Esophagus muscularis mucosa (tissue), 4 donors: ENCODE measurements around the gene TATDN2. TPM values are rescaled to one million over a fixed set of nuclear protein-coding genes. Genes with fewer than 3 reads are reported as not detected.
A peak's percentile ranks its signal among the peaks of the same experiment; 100 is the strongest.

Experiments used
- DNase-seq: peaks from one replicate; pipeline ENCODE4 v3.0.0-alpha.2; 2017; ENCODE audit errors: extremely low spot score
- H3K27ac ChIP-seq, 4 donors: fragments of 200-600 bp; sonication (generic); replicated peaks in 1 of 4; 1 replicate in 3 of 4; 2 replicates in 1 of 4; pipeline ENCODE4 v1.5.1; 2016 to 2019; ENCODE audit warnings: mild to moderate bottlenecking in 1 of 4
- H3K27me3 ChIP-seq, 4 donors: fragments of 200-600 bp; sonication (generic); one replicate each; pipeline versions ENCODE4 v1.5.1 to v1.6.0; 2016 to 2019
- H3K36me3 ChIP-seq, 4 donors: fragments of 200-600 bp; sonication (generic); one replicate each; pipeline ENCODE4 v1.5.1; 2016 to 2019
- H3K4me1 ChIP-seq, 4 donors: fragments of 200-600 bp; sonication (generic); one replicate each; pipeline ENCODE4 v1.5.1; 2016 to 2019
- H3K4me3 ChIP-seq, 4 donors: fragments of 200-600 bp; sonication (generic); 1 replicate in 2 of 4; 2 replicates in 2 of 4; pipeline ENCODE4 v1.5.1; 2016 to 2019; ENCODE audit warnings: mild to moderate bottlenecking in 4 of 4, moderate library complexity in 1 of 4
- H3K9me3 ChIP-seq, 4 donors: fragments of 200-600 bp; sonication (generic); 1 replicate in 3 of 4; 2 replicates in 1 of 4; pipeline ENCODE4 v1.5.1; 2016 to 2019
- CTCF ChIP-seq, 3 experiments: fragments of 200-600 bp in 2 of 3; fragments of 450-650 bp in 1 of 3; sonication (generic) in 2 of 3; IDR thresholded peaks; one replicate each; pipeline ENCODE4 v1.5.1; 2017 to 2019; ENCODE audit warnings: antibody characterized with exemption in 3 of 3, mild to moderate bottlenecking in 2 of 3, moderate library complexity in 1 of 3
- EP300 ChIP-seq: sonication (generic); formaldehyde crosslinking; IDR thresholded peaks from one replicate; pipeline ENCODE4 v1.6.1; 2017; ENCODE audit warnings: antibody characterized with exemption
- POLR2A ChIP-seq: fragments of 450-650 bp; IDR thresholded peaks from one replicate; pipeline ENCODE4 v1.6.1; 2017; ENCODE audit warnings: antibody characterized with exemption, moderate library complexity, mild to moderate bottlenecking, low read depth
- POLR2AphosphoS5 ChIP-seq, 2 donors: sonication (generic); formaldehyde crosslinking; IDR thresholded peaks; one replicate each; pipeline ENCODE4 v1.6.1; 2017; ENCODE audit warnings: antibody characterized with exemption in 2 of 2
- WGBS: methylation state at CpG from one replicate; pipeline ENCODE4 v1.1.5; 2018; 5-methylcytosine and 5-hydroxymethylcytosine counted together
- intact Hi-C: fragments of 100-400 bp; cut with DNase I; formaldehyde crosslinking; loops from one replicate; pipeline ENCODE4 v1.15.1; 2023
- total RNA-seq, 4 donors: library from RNA; depleted of rRNA; stranded (reverse); fragments of >200 nt; gene quantifications; one replicate each; pipeline versions ENCODE4 v1.1.0 to v1.2.1, GENCODE V29; 2016

Gene TATDN2
- total RNA-seq, 4 donors from 2014 or later: 15.0 to 24.6 (median 16.7) TPM

- no peak for TF ChIP-seq EP300
- TF ChIP-seq CTCF (IDR thresholded peaks at IDR 0.05): no peak
- TF ChIP-seq POLR2A: no peak
- no peak for TF ChIP-seq POLR2AphosphoS5 (IDR thresholded peaks at IDR 0.05)
- no peaks in the 10 kb centered on the region for H3K9me3 ChIP-seq
- intact Hi-C loops: loop anchor here (2.0 to 10.0 kb wide), 4 partner anchors 59 to 509 kb away; partner anchors contain the start of genes CRELD1, IRAK2 and VHL
- WGBS: 68% methylated on average over 10 of the region's 10 CpGs
- H3K4me1 ChIP-seq: peaks cover 0 to 17% (median 9%) of the 10 kb centered on the region in 4 donors
- peaks cover 0 to 24% (median 17%) of the 10 kb centered on the region in 4 donors for H3K36me3 ChIP-seq
- DNase-seq: no peak
- no peaks in the 10 kb centered on the region for H3K27me3 ChIP-seq
- no peak overlapping the region for H3K4me3 ChIP-seq
- no peak overlapping the region for H3K27ac ChIP-seq
Observed at GRCh38 chr3:10223676-10224639, 24.3 kb upstream of the TATDN2 start.

DNA sequence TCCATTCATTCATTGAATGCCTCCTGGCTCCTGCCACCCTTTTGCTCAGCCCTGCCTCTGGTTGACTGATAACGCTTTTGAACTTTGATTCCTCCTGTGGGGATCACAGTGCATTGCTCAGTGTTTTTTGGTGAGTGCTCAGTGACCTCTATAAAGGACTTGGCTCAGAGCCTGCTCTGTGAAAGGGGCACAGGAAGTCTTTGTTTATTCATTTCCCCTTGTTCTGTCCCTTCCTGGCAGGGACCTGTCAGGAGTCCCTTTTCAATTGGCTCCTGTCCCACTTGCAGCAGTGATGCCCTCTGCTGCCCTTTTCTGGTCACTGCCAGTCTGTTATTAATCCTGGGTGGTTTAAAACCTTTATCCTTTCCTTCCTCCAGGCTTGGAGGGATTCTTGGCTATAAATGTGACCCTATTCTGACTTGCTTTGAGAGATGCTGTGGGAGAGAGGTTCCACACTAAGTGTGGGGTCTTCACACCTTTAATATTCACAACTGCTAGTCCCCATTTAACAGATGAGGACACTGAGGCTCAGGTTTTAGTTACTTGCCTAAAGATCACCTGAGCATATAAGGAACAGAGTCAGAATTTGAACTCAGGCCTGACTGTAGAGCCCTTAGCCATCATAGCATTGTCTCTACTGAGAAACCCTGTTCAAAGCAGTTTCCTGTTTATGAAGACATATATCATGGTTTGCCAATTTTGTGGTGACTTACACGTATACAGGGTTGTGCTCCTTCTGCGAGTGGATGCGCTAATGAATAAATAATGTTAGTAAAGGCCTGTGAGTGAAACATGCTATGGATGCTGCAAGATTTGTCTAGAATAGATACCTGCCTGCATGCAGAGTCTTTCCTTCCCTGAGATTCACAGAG, 23.2 kb upstream of the TATDN2 start:
- 46% methylated on average over 4 of the region's 4 CpGs for WGBS
- DNase-seq: no peak
- intact Hi-C loops: loop anchor here (2.0 to 10.0 kb wide), 4 partner anchors 60 to 510 kb away; partner anchors contain the start of genes CRELD1, IRAK2 and VHL
- Histone ChIP-seq H3K4me3 (no peak overlapping the region), H3K27me3 (no peaks in the 10 kb centered on the region), H3K9me3 (no peaks in the 10 kb centered on the region), H3K4me1 (peaks cover 0 to 17% (median 9%) of the 10 kb centered on the region in 4 donors), H3K36me3 (peaks cover 0 to 20% (median 17%) of the 10 kb centered on the region in 4 donors), H3K27ac (no peak overlapping the region)
- TF ChIP-seq POLR2AphosphoS5 (IDR thresholded peaks at IDR 0.05): peak; percentile 78 to 80
- peak; percentile 81 to 90 (median 87) for TF ChIP-seq CTCF (IDR thresholded peaks at IDR 0.05)
- TF ChIP-seq EP300: no peak
- no peak for TF ChIP-seq POLR2A

- Histone ChIP-seq H3K4me1 (peaks cover 0 to 17% (median 9%) of the 10 kb centered on the region in 4 donors), H3K36me3 (peaks cover 0 to 20% (median 15%) of the 10 kb centered on the region in 4 donors), H3K9me3 (no peaks in the 10 kb centered on the region), H3K27ac (no peak overlapping the region), H3K4me3 (no peak overlapping the region), H3K27me3 (no peaks in the 10 kb centered on the region)
- no peak for DNase-seq
- WGBS: 68% methylated on average over 10 of the region's 10 CpGs
- TF ChIP-seq POLR2A: no peak
- no peak for TF ChIP-seq EP300
- no peak for TF ChIP-seq POLR2AphosphoS5 (IDR thresholded peaks at IDR 0.05)
- TF ChIP-seq CTCF (IDR thresholded peaks at IDR 0.05): no peak
- intact Hi-C loops: loop anchor here (10.0 kb wide), 2 partner anchors 291 to 511 kb away; partner anchors contain the start of gene CRELD1
Observed at GRCh38 chr3:10226293-10226692, 22.0 kb upstream of the TATDN2 start.

- Histone ChIP-seq H3K9me3 (no peaks in the 10 kb centered on the region), H3K4me3 (no peak overlapping the region), H3K36me3 (peaks cover 0 to 19% (median 5%) of the 10 kb centered on the region in 4 donors), H3K27me3 (no peaks in the 10 kb centered on the region), H3K4me1 (peaks cover 0 to 17% (median 9%) of the 10 kb centered on the region in 4 donors), H3K27ac (no peak overlapping the region)
- 84% methylated on average over 4 of the region's 4 CpGs for WGBS
- intact Hi-C loops: loop anchor here (10.0 kb wide), 2 partner anchors 294 to 514 kb away; partner anchors contain the start of gene CRELD1
- no peak for DNase-seq
- TF ChIP-seq POLR2A (no peak), POLR2AphosphoS5 (IDR thresholded peaks at IDR 0.05) (no peak), CTCF (IDR thresholded peaks at IDR 0.05) (no peak), EP300 (no peak)
Observed at GRCh38 chr3:10228248-10228950, 19.9 kb upstream of the TATDN2 start.
